ENCODE results near the gene SPRR4.

Gene SPRR4

DNA sequence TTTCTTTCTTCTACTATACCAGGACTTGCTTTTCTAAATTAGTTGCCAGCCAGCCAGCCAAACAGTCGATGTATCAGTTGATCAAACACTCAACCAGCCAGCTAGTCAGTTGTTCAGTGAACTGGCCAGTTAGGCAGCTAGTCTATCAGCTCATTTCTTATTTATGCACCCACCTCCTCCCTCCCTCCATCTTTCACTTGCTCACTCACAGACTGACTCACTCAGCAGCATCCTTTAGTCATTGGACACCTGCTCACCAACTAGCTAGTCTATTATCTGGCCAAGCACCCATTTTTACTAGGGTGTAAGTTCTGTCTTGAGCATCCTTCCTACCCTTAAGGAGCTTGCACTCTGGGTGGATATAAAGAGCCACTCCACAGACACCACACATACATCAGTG, 5.9 kb upstream of the SPRR4 start:
- in situ Hi-C loops (cut with MboI; ENCODE audit: low sequenced_read_pairs): no loop called here

DNA sequence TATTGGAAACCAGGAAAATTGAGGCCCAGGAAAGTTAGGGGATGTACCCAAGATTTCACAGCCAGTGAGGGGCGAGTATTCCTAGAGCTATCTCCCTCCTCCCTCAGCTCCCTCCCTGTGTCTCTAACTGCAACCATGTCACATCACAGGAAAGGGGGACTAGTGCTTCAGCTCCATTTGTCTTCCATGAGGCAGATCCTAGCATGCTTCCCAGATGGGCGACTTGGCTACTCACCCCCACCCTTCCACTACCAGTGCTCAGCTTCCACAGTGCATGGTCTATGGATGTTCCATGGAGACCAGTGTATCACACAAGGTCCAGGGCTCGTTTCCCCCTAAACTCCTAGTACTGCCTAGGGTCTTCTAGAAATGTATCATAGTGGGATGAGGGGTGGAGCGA, 4.6 kb upstream of the SPRR4 start:
- in situ Hi-C loops (cut with MboI; ENCODE audit: low sequenced_read_pairs): no loop called here

DNA sequence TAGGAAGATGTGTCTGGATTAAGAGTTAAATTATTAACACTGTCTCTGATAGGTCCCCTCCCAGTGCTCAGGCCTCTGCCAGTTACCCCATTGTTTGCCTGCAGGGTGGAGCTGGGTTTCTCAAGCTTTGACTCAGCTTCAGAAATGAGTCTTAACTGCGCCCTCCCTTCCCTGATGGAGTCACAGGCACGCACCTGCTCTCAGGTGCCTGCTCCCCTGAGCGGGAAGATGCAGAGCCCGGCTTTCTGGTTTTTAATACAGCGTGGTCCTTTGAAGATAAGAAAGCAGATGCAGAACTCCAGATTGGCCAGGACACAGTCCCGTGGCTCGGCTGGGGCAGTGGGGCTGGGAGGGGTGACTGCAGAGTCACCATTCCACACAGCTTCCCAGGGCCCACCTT, 3.2 kb upstream of the SPRR4 start:
- in situ Hi-C loops (cut with MboI; ENCODE audit: low sequenced_read_pairs): no loop called here

DNA sequence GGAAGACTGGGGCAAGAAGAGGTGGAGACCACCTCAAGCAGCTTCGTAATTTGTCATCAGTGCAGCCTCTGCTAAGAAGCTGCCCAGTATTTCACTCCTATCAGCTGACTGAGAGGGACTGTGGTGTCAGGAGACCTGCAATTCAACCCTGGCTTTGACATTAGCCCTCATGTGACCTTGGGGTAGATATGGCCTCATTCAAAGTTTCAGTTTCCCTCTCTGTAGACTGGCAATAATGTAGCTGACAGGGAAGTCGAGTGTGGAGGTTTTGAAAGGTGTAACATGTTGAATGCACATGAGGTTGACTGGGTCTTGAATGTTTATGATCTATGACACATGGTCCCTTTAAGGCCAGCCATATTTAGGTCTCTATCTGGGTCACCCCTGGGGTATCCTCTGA, 2.2 kb upstream of the SPRR4 start:
- in situ Hi-C loops (cut with MboI; ENCODE audit: low sequenced_read_pairs): no loop called here

DNA sequence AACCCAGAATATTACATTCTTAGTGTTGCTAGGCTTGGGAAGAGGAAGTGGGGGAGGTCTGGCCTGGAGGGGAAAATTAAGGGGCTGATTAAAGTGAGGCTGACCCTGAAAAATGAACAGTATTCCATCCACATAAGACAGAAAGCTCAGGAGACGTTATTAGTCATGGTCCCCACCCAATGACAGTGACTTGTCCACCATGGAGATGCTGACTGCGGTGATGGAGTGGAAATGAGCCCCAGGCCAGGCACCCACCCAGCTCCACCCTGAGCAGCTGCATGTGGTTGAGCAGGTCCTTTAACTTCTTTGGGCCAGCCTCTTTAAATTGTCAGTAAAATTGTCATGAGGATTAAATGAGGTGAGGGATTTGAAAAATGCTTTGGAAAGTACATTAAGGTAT, 1.4 kb upstream of the SPRR4 start:
- in situ Hi-C loops (cut with MboI; ENCODE audit: low sequenced_read_pairs): no loop called here

DNA sequence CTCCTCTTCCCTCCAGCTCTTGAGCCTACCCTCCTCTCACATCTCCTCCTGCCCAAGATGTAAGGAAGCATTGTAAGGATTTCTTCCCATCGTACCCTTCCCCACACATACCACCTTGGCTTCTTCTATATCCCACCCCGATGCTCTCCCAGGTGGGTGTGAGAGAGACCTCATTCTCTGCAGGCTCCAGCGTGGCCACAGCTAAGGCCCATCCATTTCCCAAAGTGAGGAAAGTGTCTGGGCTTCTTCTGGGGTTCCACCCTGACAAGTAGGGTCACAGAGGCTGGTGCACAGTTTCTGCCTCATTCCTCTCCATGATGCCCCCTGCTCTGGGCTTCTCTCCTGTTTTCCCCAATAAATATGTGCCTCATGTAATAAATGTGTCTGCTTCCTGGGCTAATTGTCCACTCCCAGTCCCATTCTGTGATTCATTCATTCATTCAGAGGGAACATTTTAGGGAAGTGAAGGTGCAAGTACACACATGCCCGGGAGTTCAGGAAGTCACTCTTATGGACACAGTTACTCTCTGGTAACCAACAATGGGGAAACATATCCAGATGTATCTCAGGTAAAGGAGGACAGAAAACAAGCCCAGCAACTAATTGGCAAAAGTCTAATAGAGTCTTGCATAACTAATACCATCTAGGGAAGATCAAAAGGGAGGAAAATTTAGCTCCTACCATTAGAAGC, 1.9 kb downstream of the SPRR4 start:
- in situ Hi-C loops (cut with MboI; ENCODE audit: low sequenced_read_pairs): no loop called here

DNA sequence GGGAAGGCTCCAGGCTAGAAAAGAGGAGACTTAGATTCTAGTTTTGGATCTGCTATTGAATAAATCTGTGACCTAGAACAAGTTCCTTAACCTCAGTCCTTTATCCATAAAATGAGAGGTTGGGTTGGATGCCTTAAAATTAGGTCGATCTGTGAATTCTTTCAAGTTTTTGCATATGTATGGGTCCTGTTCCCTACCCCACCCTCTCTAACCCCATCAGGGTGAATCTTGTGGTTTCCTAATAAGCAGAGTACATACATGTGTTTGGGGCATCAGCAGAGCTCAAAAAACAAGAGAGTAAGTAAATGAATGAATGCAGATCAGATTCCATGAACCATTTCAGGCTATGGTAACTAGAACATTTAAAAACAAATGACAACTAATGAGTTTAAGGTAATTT, 6.2 kb downstream of the SPRR4 start:
- in situ Hi-C loops (cut with MboI; ENCODE audit: low sequenced_read_pairs): no loop called here

DNA sequence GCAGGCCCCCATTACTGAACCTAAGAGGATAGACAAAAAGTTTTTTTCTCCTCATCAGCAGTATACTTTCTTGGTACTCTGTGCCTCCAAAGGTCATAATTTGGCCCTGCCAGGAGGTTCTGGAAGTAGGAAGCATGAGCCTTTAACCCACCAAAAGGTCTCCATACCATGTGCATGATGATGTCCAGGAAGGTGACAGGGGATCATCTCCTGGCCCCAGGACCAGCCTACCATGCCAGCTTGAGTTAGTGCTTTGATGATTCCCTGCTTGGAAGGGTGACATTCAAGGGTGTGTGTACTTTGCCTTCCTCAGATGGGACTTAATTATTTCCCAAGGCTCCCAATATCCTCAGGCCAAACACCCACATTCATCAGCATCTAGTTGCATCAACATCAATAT, 7.2 kb downstream of the SPRR4 start:
- in situ Hi-C loops (cut with MboI; ENCODE audit: low sequenced_read_pairs): no loop called here

DNA sequence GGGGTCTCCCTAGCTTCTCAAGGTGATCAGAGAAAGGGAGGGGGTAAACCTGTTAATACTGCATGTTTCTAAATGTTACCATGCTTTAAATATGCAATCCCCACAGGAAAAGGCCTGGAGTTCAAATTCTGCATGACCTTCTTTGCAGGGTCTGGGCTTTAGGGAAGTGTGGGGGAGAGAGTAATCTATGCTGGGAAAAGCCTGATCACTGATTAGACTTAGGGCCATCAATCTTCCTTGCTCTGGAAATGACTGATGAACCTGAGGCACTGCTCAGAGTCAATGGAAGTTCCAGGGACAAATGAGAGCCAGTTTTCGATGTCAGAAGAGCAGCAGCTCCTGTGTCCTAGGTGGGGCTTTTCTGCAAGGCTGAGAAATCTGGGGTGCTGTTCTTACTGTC, 10.2 kb downstream of the SPRR4 start:
- in situ Hi-C loops (cut with MboI; ENCODE audit: low sequenced_read_pairs): no loop called here

DNA sequence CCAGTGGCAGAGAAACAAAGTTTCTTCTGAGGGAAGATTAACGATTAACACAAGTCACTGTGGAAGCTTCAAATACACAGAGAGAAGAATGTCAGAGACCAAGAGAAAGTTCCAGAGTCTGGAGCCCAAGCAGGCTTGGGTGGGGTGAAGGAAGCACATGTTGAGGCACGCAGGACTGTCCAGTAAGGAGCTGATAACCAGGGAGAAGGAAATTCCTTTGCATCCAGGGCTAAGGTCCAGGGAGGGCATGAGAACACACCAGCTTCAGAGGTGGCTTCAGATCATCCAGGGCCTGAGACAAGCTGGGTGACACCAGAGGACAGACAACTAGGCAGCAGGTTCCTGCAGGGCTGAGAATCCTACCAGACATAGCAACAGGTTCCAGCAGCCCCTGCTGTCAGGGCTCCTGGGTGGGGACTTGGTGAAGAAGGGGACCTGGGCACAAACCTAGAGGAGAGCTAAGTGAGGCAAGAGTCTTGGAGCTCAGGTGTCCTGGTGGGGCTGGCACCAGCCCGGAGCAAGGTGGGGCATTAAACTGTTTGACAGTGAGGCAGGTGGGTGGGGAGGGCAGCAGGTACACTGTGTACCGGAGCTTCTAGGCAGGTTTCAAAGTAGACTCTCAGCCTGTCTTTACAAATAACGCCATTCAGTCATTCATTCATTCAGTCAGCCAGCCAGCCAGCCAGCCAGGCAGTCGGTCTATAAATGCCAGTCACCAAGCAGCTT, 10.9 kb downstream of the SPRR4 start:
- in situ Hi-C loops (cut with MboI; ENCODE audit: low sequenced_read_pairs): no loop called here

DNA sequence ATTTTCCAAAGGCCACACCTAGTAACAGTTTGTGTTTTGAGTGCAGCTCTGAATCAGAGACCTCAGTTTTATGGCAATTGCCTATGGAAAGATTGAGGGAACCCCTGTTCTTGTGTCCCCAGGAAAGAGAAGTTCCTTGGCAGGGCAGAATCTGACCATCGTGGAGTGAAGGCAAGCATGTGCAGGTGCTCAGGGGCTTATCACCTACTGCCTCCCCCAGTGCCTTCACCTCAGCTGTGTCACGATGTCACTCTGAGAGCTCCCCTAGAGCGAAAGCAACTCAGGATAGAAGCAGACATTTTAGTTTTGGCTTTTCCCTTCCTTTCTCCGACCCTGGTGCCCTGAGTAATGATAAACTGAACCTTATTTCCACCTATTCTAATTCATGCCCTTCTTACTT, 11.6 kb downstream of the SPRR4 start:
- in situ Hi-C loops (cut with MboI; ENCODE audit: low sequenced_read_pairs): no loop called here

DNA sequence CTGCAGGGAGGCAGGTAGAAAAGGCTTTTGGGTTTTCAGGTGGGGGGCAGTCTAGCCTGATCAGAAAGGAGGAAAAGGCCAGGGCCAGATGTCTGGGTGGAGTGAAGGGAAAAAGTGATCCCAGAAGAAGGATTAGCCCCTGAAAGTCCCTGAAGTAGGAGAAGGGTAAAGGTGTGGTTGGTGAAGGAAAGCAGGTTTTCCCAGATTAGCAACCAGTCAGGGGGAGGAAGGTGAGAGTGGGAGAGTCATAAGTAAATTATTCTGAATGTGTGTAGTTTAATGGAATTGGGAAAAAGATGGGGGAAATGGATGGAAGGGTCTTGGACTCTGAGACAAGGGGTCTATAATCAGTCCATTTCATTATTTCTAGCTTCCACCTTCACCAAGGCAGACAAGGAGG, 12.8 kb downstream of the SPRR4 start:
- in situ Hi-C loops (cut with MboI; ENCODE audit: low sequenced_read_pairs): no loop called here

DNA sequence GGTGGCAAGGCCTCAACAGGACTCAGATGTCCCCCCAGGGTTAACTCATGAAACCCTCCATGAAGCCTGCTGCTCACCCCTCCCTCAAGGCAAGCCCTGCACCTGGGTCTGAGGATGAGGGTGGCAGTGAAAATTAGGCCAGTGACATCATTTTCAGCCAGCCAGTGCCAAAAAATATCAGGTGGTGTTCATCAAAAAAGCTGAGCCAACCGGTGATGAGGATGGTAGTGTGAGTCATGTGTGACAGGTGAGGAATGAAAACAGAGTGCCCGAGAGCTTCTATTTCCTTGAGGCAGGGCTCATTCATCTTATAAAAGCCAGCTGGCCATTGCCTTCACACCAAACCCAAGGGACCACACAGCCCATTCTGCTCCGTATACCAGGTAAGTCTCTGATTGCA, 13.3 kb downstream of the SPRR4 start, which contains the start of gene SPRR1A:
Gene SPRR1A, plus strand, starts transcription at position 339 of the 400 bp plus-strand sequence. CDS start 1,150 bp downstream, outside the sequence.
- in situ Hi-C loops (cut with MboI; ENCODE audit: low sequenced_read_pairs): no loop called here

DNA sequence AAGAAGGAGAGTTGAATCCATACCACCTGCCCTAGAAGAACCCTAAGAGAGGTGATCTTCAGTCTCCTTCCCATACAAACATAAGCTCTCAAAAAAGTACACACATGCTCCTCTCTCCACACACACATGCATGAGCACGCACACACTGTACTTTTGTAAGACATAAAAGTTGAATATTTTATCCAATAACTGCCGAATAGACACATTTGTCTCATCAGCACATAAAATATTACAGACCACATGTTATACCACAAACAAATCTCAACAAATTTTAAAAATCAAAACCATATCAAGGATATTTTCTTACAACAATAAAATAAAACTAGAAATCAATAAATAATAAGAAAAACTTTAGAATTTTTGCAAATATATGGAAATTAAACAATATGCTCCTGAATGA, 16.1 kb downstream of the SPRR4 start:
- in situ Hi-C loops (cut with MboI; ENCODE audit: low sequenced_read_pairs): no loop called here

DNA sequence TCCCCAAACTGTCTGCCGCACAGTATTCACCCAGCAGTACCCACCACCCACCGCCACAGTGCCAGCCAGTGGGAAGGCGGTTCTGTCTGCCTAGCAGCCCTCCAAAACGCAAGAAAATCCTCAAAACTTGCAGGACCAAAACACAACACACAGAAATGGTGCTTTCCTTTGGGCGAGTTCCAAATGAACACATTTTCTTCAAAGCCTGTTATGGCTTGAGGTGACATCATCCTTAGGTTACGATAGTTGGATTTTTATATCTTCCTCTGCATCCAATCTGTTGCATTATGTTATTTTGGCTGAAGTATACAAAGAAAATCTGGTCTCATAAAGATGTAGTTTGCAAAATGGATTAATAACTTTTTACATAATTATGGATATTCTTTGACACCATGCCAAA, 22.7 kb downstream of the SPRR4 start:
- in situ Hi-C loops (cut with MboI; ENCODE audit: low sequenced_read_pairs): no loop called here

DNA sequence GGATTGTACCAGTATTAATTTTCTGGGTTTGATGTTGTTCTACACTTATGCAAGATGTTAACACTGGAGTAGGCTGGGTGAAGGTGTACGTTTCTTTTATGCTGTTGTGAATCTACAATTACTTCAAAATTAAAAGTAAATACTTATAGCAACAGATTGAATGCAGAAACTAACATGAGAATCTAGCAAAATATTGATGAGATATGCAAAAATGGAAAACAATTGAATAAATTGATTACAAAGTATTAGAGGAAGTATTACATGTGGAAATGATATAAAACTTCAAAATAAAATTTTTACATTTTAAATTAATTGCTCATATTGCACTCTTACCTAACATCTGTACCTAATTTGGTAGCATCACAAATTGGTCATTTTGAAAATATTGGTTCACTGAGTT, 25.4 kb downstream of the SPRR4 start:
- in situ Hi-C loops (cut with MboI; ENCODE audit: low sequenced_read_pairs): no loop called here

DNA sequence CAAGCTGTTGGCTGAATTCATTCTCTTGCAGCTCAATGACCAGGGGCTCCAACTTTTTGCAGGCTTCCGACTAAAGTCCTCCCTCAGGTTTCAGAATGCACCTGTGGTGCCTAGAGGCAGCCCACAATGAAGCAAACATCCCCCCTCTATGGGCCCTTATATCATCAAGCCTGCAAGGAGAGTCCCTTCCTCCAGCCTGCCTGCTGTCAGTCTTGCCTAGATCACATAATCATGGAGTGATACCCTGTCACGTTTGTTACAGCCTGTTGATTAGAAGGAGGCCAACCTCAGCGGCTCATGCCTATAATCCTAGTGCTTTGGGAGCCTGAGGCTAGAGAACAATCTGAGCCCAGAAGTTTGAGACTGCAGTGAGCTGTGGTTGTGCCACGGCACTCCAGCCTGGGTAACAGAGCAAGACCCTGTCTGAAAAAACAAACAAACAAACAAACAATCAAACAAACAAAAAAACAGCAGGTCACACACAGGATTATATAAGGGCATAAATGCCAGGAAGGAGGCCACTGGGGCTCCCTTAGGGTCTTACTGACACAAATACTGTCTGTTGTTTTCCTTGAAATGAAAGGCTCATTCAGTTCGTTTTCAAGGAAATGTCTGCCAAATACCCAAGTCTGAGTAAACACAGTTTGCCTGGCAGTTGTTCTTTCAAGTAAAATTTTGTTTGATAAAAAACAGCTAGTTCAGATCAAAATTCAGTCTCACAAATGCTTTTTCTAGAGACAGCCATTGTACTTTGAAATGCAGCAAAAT, 26.4 kb downstream of the SPRR4 start:
- in situ Hi-C loops (cut with MboI; ENCODE audit: low sequenced_read_pairs): no loop called here

DNA sequence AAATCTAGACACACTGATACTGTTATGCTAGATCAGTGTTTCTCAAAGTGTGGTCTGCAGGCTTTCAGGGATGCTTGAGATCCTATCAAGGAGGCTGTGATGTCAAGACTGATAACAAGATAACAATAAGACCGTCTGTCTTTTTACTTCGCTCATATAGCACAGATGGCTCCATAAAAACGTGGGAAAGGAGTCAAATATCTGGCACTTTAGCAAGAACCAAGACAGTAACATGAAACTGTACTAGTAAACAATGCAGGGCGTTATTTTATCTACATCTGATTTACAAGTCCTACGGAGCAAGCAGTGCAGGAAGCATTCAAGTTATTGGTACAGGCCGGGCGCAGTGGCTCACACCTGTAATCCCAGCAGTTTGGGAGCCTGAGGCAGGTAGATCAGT, 27.5 kb downstream of the SPRR4 start:
- in situ Hi-C loops (cut with MboI; ENCODE audit: low sequenced_read_pairs): no loop called here

DNA sequence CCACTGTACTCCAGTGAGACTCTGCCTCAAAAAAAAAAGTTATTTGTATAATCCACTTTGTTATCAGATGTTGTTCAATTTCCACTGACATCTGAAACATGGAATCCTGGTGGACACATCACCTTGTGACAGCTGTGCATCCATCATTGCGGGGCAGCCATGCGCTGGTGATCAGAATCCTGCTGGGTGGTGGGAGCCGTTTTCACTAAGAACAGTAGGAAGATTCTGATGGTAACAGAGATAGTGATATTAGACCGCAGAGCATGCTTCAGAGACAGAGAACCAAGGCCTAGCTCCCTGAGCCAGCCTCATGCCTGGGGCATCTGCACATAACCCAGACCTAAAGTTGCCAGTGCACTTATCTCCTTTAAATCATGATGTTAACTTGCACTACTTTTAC, 28.0 kb downstream of the SPRR4 start:
- in situ Hi-C loops (cut with MboI; ENCODE audit: low sequenced_read_pairs): no loop called here

DNA sequence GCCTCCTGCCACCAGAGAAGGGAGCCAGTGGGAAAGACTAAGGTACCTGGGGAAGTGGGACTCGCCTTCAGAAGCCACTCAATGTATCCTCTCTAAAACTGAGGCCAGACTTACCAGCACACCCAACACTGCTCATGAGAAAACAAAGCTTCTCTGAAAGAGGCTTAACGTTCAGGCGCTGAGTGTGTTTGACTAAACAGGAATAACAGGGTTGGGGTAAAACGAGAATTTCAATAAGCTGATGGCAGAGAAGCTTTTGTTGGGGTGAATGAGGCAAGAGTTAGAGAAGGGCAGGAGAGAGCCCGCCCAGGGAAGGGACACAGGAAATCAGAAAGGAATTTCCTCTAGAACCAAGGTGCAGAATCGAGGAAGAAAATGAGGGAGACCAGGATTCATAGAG, 29.4 kb downstream of the SPRR4 start:
- in situ Hi-C loops (cut with MboI; ENCODE audit: low sequenced_read_pairs): no loop called here

DNA sequence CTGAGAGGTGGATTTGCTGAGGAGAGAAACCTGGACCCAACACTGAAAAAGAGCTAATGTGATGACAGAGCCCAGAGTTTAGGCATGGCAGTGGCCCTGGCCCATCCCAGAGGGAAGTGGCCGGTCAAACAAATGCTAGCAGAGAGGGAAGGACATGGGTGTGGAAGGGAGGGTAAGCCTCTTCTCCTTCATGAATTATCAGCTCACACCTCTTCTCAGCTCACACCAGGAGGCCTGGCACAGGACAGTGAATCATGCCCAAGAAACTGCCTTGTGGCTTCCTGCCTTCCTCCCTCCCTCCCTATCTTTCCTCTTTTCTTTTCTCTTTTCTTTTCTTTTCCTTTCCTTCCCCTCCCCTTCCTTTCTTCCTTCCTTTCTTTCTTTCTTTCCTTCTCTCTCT, 29.8 kb downstream of the SPRR4 start:
- in situ Hi-C loops (cut with MboI; ENCODE audit: low sequenced_read_pairs): no loop called here

DNA sequence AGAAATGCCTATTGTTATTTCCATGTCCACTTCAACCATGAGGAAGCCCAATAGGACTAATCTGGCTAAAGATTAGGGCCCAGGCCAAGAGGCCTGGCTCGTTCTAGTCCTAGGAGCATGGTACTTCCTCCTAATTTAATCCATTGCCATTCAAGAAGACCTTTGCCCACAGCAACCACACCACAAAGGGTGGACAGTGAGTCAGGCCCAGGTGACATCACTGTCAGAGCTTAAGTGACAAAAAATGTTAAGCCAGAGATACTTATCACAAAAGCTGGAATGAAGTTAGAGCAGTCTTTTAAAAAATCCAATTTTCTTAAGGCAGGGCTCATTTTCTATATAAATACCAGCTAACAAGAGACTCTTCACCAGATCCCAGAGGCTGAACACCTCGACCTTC, 30.9 kb downstream of the SPRR4 start, which contains the start of gene SPRR3:
Gene SPRR3, plus strand, starts transcription at position 368 of the 400 bp plus-strand sequence. CDS start 1,272 bp downstream, outside the sequence.
- in situ Hi-C loops (cut with MboI; ENCODE audit: low sequenced_read_pairs): no loop called here
